ENCODE measurements around the gene SAE1.

SAE1 gene

GRCh38 chr19:47130589-47131227 is at the start of gene SAE1:
Gene SAE1 (plus strand): TSS chr19:47130835. CDS start chr19:47130931, 96 bp downstream.
- H3K9me3 ChIP-seq (replicated peaks in 1 of 11) = 0 out of 22 replicates have a peak, but pooled peaks cover 0 to 6% (median 0%) of the 10 kb centered on the region in 11 experiments
- H3K36me3 ChIP-seq = peaks cover 4 to 39% (median 32%) of the 10 kb centered on the region in 11 experiments; a peak in 17 of 22 replicates
- H3K4me3 ChIP-seq = peak within 1 kb of the TSS; percentile 72 to 95 (median 86)
- H3K27ac ChIP-seq = peak within 1 kb of the TSS; percentile 74 to 97 (median 94)
- H3K4me1 ChIP-seq = peaks cover 32 to 43% (median 40%) of the 10 kb centered on the region in 10 experiments
- H3K9ac ChIP-seq = peak within 1 kb of the TSS; percentile 87 to 98 (median 95)
- TF ChIP-seq Cebpa-rat (IDR thresholded peaks at IDR 0.05) = no peak
- H4K20me1 ChIP-seq = peaks cover 28 to 48% (median 46%) of the 10 kb centered on the region in 11 experiments; a peak in 21 of 22 replicates
- H3K4me2 ChIP-seq = peak within 1 kb of the TSS; percentile 74 to 98 (median 92)
- no peaks in the 10 kb centered on the region for H3K27me3 ChIP-seq

GRCh38 chr19:47081095-47081494 is 49.5 kb upstream of the SAE1 start:
- H3K4me2 ChIP-seq = no peak overlapping the region
- peaks cover 10 to 19% (median 13%) of the 10 kb centered on the region in 10 experiments for H3K4me1 ChIP-seq
- H3K27ac ChIP-seq = no peak overlapping the region
- no peak overlapping the region for H3K4me3 ChIP-seq
- peaks cover 0 to 77% (median 31%) of the 10 kb centered on the region in 11 experiments; a peak in 18 of 22 replicates for H4K20me1 ChIP-seq
- H3K9ac ChIP-seq = no peak overlapping the region
- no peaks in the 10 kb centered on the region for H3K27me3 ChIP-seq
- H3K36me3 ChIP-seq = peaks cover 86 to 100% (median 99%) of the 10 kb centered on the region in 11 experiments
- H3K9me3 ChIP-seq (replicated peaks in 1 of 11) = no peaks in the 10 kb centered on the region
- no peak for TF ChIP-seq Cebpa-rat (IDR thresholded peaks at IDR 0.05)

- Histone ChIP-seq H3K4me2 (no peak overlapping the region), H3K36me3 (peaks cover 82 to 100% (median 99%) of the 10 kb centered on the region in 11 experiments), H3K4me1 (peaks cover 15 to 33% (median 24%) of the 10 kb centered on the region in 10 experiments), H4K20me1 (peaks cover 0 to 86% (median 38%) of the 10 kb centered on the region in 11 experiments; a peak in 17 of 22 replicates), H3K9ac (no peak overlapping the region), H3K4me3 (no peak overlapping the region), H3K27me3 (no peaks in the 10 kb centered on the region), H3K27ac (no peak overlapping the region), H3K9me3 (replicated peaks in 1 of 11) (no peaks in the 10 kb centered on the region)
- no peak for TF ChIP-seq Cebpa-rat (IDR thresholded peaks at IDR 0.05)
Observed at GRCh38 chr19:47082493-47082892, 48.1 kb upstream of the SAE1 start.

GRCh38 chr19:47084879-47085439 is 45.7 kb upstream of the SAE1 start:
- Histone ChIP-seq H4K20me1 (peaks cover 0 to 93% (median 35%) of the 10 kb centered on the region in 11 experiments; a peak in 17 of 22 replicates), H3K36me3 (peaks cover 89 to 100% (median 99%) of the 10 kb centered on the region in 11 experiments), H3K4me1 (peaks cover 15 to 33% (median 25%) of the 10 kb centered on the region in 10 experiments), H3K9ac (no peak overlapping the region), H3K27me3 (no peaks in the 10 kb centered on the region), H3K27ac (peak overlapping the region in 1 of 11 experiments; percentile 59; a peak in 1 of 22 replicates), H3K4me2 (peak overlapping the region in 4 of 11 experiments; percentile 53 to 71 (median 64); a peak in 6 of 22 replicates), H3K9me3 (replicated peaks in 1 of 11) (no peaks in the 10 kb centered on the region), H3K4me3 (no peak overlapping the region)
- no peak for TF ChIP-seq Cebpa-rat (IDR thresholded peaks at IDR 0.05)

GRCh38 chr19:47086280-47086679 is 44.4 kb upstream of the SAE1 start:
- peak overlapping the region in 8 of 11 experiments; percentile 27 to 57 (median 42); a peak in 9 of 22 replicates for H3K9ac ChIP-seq
- TF ChIP-seq Cebpa-rat (IDR thresholded peaks at IDR 0.05) = no peak
- peaks cover 0 to 93% (median 38%) of the 10 kb centered on the region in 11 experiments; a peak in 17 of 22 replicates for H4K20me1 ChIP-seq
- H3K27ac ChIP-seq = peak overlapping the region in 8 of 11 experiments; percentile 15 to 59 (median 46); a peak in 15 of 22 replicates
- H3K9me3 ChIP-seq (replicated peaks in 1 of 11) = no peaks in the 10 kb centered on the region
- peak overlapping the region; percentile 49 to 71 (median 66) for H3K4me2 ChIP-seq
- no peaks in the 10 kb centered on the region for H3K27me3 ChIP-seq
- H3K36me3 ChIP-seq = peaks cover 89 to 100% (median 99%) of the 10 kb centered on the region in 11 experiments
- H3K4me3 ChIP-seq = no peak overlapping the region
- H3K4me1 ChIP-seq = peaks cover 15 to 32% (median 26%) of the 10 kb centered on the region in 10 experiments

GRCh38 chr19:47089767-47090350 is 40.8 kb upstream of the SAE1 start:
- Histone ChIP-seq H3K27me3 (no peaks in the 10 kb centered on the region), H3K4me1 (peaks cover 36 to 68% (median 60%) of the 10 kb centered on the region in 10 experiments), H3K9me3 (replicated peaks in 1 of 11) (no peaks in the 10 kb centered on the region), H3K9ac (no peak overlapping the region), H3K36me3 (peaks cover 81 to 96% (median 93%) of the 10 kb centered on the region in 11 experiments), H4K20me1 (peaks cover 0 to 92% (median 38%) of the 10 kb centered on the region in 11 experiments; a peak in 18 of 22 replicates), H3K27ac (peak overlapping the region in 4 of 11 experiments; percentile 2 to 33 (median 16); a peak in 3 of 22 replicates), H3K4me3 (no peak overlapping the region), H3K4me2 (no peak overlapping the region)
- TF ChIP-seq Cebpa-rat (IDR thresholded peaks at IDR 0.05) = no peak

- no peaks in the 10 kb centered on the region for H3K27me3 ChIP-seq
- peak overlapping the region; percentile 82 to 99 (median 96) for H3K4me2 ChIP-seq
- H3K9ac ChIP-seq = peak overlapping the region in 8 of 11 experiments; percentile 3 to 83 (median 78); a peak in 16 of 22 replicates
- peaks cover 55 to 74% (median 68%) of the 10 kb centered on the region in 10 experiments for H3K4me1 ChIP-seq
- H3K36me3 ChIP-seq = peaks cover 57 to 79% (median 61%) of the 10 kb centered on the region in 11 experiments
- H3K4me3 ChIP-seq = no peak overlapping the region
- H3K27ac ChIP-seq = peak overlapping the region; percentile 69 to 90 (median 87); a peak in 19 of 22 replicates
- no peaks in the 10 kb centered on the region for H3K9me3 ChIP-seq (replicated peaks in 1 of 11)
- H4K20me1 ChIP-seq = peaks cover 0 to 94% (median 38%) of the 10 kb centered on the region in 11 experiments; a peak in 15 of 22 replicates
- TF ChIP-seq Cebpa-rat (IDR thresholded peaks at IDR 0.05) = no peak
Observed at GRCh38 chr19:47093254-47093653, 37.4 kb upstream of the SAE1 start.

- Histone ChIP-seq H3K27me3 (no peaks in the 10 kb centered on the region), H3K36me3 (peaks cover 52 to 73% (median 55%) of the 10 kb centered on the region in 11 experiments), H3K4me1 (peaks cover 60 to 80% (median 74%) of the 10 kb centered on the region in 10 experiments), H3K27ac (peak overlapping the region; percentile 69 to 90 (median 87); a peak in 21 of 22 replicates), H3K4me2 (peak overlapping the region; percentile 82 to 99 (median 96)), H3K9ac (peak overlapping the region; percentile 64 to 83 (median 77); a peak in 20 of 22 replicates), H4K20me1 (peaks cover 0 to 94% (median 44%) of the 10 kb centered on the region in 11 experiments; a peak in 15 of 22 replicates), H3K4me3 (peak overlapping the region in 8 of 10 experiments; percentile 9 to 54 (median 44); a peak in 14 of 20 replicates), H3K9me3 (replicated peaks in 1 of 11) (no peaks in the 10 kb centered on the region)
- TF ChIP-seq Cebpa-rat (IDR thresholded peaks at IDR 0.05) = no peak
Observed at GRCh38 chr19:47093841-47094240, 36.8 kb upstream of the SAE1 start.
